Measurements from ENCODE around the gene CEP170. TPM values are rescaled to one million over a fixed set of nuclear protein-coding genes. Genes with fewer than 3 reads are reported as not detected.
A peak's percentile ranks its signal among the peaks of the same experiment; 100 is the strongest.

The CEP170 gene
- total and polyA plus RNA-seq, 10 of the 15 experiments (the other 5 are each of a cell fraction or from before 2014, with no cell fraction given) = 15.0 to 67.3 (median 40.2) TPM

DNA sequence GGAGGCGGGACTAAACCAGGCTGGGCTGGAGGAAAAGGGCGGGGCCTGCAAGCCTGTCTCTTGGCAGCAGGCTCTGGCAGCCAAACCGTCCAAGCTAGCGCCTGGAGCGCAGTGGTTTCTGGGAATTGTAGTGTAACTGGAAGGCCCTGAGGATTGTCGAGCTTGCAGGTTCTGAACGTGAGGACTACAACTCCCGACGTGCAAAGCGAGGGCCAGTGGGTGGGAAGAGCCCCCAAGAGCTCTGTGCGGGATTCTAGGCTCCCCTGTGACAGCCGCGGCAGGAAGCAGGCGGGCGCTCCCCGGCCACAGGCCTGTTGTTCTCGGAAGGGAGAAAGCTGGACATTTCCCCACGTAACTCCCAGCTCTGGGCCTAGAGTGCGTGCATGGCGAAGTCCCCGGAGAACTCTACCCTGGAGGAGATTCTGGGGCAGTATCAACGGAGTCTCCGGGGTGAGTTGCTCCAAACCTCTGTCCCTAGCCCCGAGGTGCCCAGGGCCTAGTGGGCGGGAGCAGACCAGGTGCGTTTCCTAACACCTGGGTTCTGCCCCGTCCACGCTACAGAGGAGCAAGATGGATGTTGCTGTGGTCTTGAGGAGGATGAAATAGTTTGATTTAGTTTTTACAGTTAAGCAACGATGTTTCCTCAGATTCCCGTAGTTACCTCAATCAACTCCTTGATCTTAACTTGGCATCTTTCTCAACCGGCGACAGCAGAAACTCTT lies 871 bp upstream of the CEP170 start, which contains the start of gene SDCCAG8 (continued):
- no peak for TF ChIP-seq CTCF (IDR thresholded peaks at IDR 0.05 in 2 of 3, conservative IDR thresholded peaks at IDR 0.05 in 1 of 3; ENCODE audit: control insufficient read depth in 2 of 3, extremely low read depth in 1 of 3, insufficient read depth in 1 of 3, low read depth in 3 of 3, low read length in 3 of 3)
- TF ChIP-seq NFYA (IDR thresholded peaks at IDR 0.05; ENCODE audit: borderline replicate concordance, low read depth, low read length) = no peak
- no peak for TF ChIP-seq CBX5 (IDR thresholded peaks at IDR 0.05; ENCODE audit: low read depth)
- TF ChIP-seq, protein P1, sequence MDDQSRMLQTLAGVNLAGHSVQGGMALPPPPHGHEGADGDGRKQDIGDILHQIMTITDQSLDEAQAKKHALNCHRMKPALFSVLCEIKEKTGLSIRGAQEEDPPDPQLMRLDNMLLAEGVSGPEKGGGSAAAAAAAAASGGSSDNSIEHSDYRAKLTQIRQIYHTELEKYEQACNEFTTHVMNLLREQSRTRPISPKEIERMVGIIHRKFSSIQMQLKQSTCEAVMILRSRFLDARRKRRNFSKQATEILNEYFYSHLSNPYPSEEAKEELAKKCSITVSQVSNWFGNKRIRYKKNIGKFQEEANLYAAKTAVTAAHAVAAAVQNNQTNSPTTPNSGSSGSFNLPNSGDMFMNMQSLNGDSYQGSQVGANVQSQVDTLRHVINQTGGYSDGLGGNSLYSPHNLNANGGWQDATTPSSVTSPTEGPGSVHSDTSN (IDR thresholded peaks at IDR 0.05; ENCODE audit: insufficient replicate concordance, low read depth, low read length) = no peak
- TF ChIP-seq, protein P2, sequence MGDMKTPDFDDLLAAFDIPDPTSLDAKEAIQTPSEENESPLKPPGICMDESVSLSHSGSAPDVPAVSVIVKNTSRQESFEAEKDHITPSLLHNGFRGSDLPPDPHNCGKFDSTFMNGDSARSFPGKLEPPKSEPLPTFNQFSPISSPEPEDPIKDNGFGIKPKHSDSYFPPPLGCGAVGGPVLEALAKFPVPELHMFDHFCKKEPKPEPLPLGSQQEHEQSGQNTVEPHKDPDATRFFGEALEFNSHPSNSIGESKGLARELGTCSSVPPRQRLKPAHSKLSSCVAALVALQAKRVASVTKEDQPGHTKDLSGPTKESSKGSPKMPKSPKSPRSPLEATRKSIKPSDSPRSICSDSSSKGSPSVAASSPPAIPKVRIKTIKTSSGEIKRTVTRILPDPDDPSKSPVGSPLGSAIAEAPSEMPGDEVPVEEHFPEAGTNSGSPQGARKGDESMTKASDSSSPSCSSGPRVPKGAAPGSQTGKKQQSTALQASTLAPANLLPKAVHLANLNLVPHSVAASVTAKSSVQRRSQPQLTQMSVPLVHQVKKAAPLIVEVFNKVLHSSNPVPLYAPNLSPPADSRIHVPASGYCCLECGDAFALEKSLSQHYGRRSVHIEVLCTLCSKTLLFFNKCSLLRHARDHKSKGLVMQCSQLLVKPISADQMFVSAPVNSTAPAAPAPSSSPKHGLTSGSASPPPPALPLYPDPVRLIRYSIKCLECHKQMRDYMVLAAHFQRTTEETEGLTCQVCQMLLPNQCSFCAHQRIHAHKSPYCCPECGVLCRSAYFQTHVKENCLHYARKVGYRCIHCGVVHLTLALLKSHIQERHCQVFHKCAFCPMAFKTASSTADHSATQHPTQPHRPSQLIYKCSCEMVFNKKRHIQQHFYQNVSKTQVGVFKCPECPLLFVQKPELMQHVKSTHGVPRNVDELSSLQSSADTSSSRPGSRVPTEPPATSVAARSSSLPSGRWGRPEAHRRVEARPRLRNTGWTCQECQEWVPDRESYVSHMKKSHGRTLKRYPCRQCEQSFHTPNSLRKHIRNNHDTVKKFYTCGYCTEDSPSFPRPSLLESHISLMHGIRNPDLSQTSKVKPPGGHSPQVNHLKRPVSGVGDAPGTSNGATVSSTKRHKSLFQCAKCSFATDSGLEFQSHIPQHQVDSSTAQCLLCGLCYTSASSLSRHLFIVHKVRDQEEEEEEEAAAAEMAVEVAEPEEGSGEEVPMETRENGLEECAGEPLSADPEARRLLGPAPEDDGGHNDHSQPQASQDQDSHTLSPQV (IDR thresholded peaks at IDR 0.05) = no peak
- no peak for TF ChIP-seq MYC (IDR thresholded peaks at IDR 0.05; ENCODE audit: insufficient read depth, insufficient read length, insufficient replicate concordance, low read length, severe bottlenecking)
- TF ChIP-seq FOXM1 (IDR thresholded peaks at IDR 0.05; ENCODE audit: low read depth, low read length) = no peak
- no peak for TF ChIP-seq ZBED1 (IDR thresholded peaks at IDR 0.05; ENCODE audit: borderline replicate concordance)
- peak; percentile 54 for TF ChIP-seq TCF12 (IDR thresholded peaks at IDR 0.05; ENCODE audit: low read depth, low read length)
- TF ChIP-seq FOS (IDR thresholded peaks at IDR 0.05; ENCODE audit: borderline replicate concordance, extremely low read depth, insufficient read length) = no peak
- no peak for TF ChIP-seq FOXK2 (IDR thresholded peaks at IDR 0.05)
- TF ChIP-seq, protein P3, sequence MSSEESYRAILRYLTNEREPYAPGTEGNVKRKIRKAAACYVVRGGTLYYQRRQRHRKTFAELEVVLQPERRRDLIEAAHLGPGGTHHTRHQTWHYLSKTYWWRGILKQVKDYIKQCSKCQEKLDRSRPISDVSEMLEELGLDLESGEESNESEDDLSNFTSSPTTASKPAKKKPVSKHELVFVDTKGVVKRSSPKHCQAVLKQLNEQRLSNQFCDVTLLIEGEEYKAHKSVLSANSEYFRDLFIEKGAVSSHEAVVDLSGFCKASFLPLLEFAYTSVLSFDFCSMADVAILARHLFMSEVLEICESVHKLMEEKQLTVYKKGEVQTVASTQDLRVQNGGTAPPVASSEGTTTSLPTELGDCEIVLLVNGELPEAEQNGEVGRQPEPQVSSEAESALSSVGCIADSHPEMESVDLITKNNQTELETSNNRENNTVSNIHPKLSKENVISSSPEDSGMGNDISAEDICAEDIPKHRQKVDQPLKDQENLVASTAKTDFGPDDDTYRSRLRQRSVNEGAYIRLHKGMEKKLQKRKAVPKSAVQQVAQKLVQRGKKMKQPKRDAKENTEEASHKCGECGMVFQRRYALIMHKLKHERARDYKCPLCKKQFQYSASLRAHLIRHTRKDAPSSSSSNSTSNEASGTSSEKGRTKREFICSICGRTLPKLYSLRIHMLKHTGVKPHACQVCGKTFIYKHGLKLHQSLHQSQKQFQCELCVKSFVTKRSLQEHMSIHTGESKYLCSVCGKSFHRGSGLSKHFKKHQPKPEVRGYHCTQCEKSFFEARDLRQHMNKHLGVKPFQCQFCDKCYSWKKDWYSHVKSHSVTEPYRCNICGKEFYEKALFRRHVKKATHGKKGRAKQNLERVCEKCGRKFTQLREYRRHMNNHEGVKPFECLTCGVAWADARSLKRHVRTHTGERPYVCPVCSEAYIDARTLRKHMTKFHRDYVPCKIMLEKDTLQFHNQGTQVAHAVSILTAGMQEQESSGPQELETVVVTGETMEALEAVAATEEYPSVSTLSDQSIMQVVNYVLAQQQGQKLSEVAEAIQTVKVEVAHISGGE (CRISPR knock-in tag; IDR thresholded peaks at IDR 0.05) = no peak
- TF ChIP-seq LARP7 (IDR thresholded peaks at IDR 0.05) = peak; percentile 50
- TF ChIP-seq ASH2L (IDR thresholded peaks at IDR 0.05; ENCODE audit: borderline replicate concordance, low read depth) = no peak
- TF ChIP-seq YY1 (IDR thresholded peaks at IDR 0.05; ENCODE audit: low read depth, low read length) = peak; percentile 50; the same call in 1 of the 2 replicates
- no peak for TF ChIP-seq SMAD1 (IDR thresholded peaks at IDR 0.05; ENCODE audit: low read depth, partially characterized antibody)
- TF ChIP-seq RFX5 (IDR thresholded peaks at IDR 0.05; ENCODE audit: low read depth, low read length) = no peak
- TF ChIP-seq NR2F1 (conservative IDR thresholded peaks at IDR 0.05) = no peak; the same call in 1 of the 2 replicates
- no peak for TF ChIP-seq ZNF622 (IDR thresholded peaks at IDR 0.05)
- TF ChIP-seq STAT1 (conservative IDR thresholded peaks at IDR 0.05) = peak; percentile 45; the same call in 1 of the 2 replicates
